ENCODE results near the gene N4BP2.

Gene N4BP2

GRCh38 chr4:40199179-40199670 is 142.6 kb downstream of the N4BP2 start:
- H3K27me3 ChIP-seq (ENCODE audit: control insufficient read depth in 1 of 2, insufficient read depth in 2 of 2, low read length in 2 of 2) = peaks cover 0 to 2% of the 10 kb centered on the region in 2 donors
- H3K27ac ChIP-seq (ENCODE audit: low read length) = no peak overlapping the region
- no peak overlapping the region for H3K9ac ChIP-seq (ENCODE audit: low read length in 2 of 2)
- no peaks in the 10 kb centered on the region for H3K9me3 ChIP-seq (ENCODE audit: control insufficient read depth in 2 of 2, low read length in 2 of 2)
- H3K36me3 ChIP-seq (ENCODE audit: control insufficient read depth in 2 of 2, insufficient read depth in 2 of 2, low read length in 2 of 2) = no peaks in the 10 kb centered on the region
- peaks cover 6% of the 10 kb centered on the region for H3K4me1 ChIP-seq (ENCODE audit: control insufficient read depth, insufficient read depth, low read length)
- H3K4me3 ChIP-seq (ENCODE audit: low read length in 2 of 2) = no peak overlapping the region

DNA sequence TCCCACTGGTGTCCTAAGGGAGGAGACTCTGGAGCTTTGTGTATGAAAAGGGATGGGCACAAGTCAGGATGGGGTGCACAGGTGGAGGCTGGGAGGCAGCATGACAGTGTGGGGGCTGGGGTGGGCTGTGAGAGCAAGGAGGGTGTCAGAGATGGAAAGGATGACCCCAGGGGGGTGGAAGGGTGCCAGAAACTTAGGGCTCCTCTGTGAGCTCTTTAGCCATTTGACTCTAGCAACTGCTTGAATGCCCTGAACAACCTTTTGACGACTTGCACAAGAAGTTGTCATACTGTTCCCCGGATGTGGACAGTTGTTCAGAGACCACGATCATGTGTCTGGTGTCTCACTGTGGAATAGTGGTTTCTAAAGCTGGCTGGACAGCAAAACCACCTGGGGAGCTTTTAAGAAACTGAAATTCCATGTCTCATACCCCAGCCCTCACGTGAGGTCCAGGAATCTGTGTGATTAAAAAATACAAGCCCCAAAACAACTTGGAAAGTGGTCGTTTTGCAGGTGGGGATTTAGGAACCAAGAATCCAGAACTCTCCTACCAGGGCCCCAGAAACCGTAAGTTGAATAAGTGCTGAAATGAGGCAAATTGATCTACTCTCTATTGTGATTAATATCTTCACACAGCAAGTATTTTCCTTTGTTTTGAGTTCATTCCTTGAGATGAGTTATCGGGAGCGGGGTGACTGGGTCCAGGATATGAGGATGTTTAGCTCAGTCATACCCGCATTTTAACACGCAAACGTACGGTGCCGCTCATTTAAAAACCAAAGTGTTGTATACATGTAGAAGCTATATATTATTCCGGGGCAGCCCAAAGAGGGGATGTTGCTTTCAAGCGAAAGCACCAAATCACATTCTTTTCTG is 143.6 kb downstream of the N4BP2 start:
- no peak overlapping the region for H3K4me3 ChIP-seq (ENCODE audit: low read length in 2 of 2)
- no peak overlapping the region for H3K9ac ChIP-seq (ENCODE audit: low read length in 2 of 2)
- H3K36me3 ChIP-seq (ENCODE audit: control insufficient read depth in 2 of 2, insufficient read depth in 2 of 2, low read length in 2 of 2) = no peaks in the 10 kb centered on the region

DNA sequence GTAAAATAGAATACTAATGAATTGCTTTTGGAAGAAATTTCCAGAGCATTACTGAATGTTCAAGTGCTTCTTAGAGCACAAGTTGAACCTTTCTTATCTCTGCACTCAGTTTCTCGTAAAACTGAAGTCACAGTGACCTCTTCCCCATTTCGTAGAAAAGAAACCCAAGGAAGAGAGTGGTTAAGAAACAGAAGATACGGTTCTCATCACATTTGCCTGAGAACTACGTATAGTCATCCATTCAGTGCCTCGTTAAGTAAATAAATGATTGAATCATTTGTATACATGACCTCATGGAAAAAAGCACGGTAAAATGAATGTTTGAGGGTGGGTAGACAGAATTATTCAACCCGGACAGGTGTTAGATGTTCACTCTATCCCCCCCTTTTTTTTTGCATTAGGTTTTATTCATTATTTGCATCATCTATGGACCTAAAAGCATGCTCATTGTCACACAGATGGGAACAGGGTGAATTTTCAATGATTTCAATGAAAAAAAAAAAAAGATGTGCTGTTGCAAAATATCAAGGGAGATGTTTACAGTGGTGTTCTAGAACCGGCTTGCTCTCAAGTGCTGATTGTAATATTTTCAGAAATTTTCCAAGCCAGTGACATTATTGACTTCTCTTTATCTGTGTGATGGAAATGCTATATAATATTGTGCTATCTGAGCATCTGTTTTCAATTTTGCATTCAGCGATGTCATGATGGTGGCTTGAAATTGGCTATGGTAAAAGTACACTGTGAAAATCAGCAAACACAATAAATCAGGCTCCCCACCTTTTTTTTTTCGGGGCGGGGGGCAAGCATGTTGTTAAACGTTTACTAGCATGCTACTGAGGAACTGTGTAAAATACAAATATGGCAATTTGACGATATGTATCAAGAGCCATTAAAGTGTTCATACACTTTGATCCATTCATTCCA is 144.5 kb downstream of the N4BP2 start:
- H3K4me3 ChIP-seq (ENCODE audit: low read length in 2 of 2) = no peak overlapping the region
- no peaks in the 10 kb centered on the region for H3K4me1 ChIP-seq (ENCODE audit: control insufficient read depth, insufficient read depth, low read length)
- no peak overlapping the region for H3K9ac ChIP-seq (ENCODE audit: low read length in 2 of 2)
- H3K9me3 ChIP-seq (ENCODE audit: control insufficient read depth in 2 of 2, low read length in 2 of 2) = no peaks in the 10 kb centered on the region
- no peaks in the 10 kb centered on the region for H3K36me3 ChIP-seq (ENCODE audit: control insufficient read depth in 2 of 2, insufficient read depth in 2 of 2, low read length in 2 of 2)
- no peak overlapping the region for H3K27ac ChIP-seq (ENCODE audit: low read length)
- peaks cover 0 to 2% of the 10 kb centered on the region in 2 donors for H3K27me3 ChIP-seq (ENCODE audit: control insufficient read depth in 1 of 2, insufficient read depth in 2 of 2, low read length in 2 of 2)

More for the DNA sequence above, 143.6 kb downstream of the N4BP2 start:
- Histone ChIP-seq H3K4me1 (ENCODE audit: control insufficient read depth, insufficient read depth, low read length) (no peaks in the 10 kb centered on the region), H3K27me3 (ENCODE audit: control insufficient read depth in 1 of 2, insufficient read depth in 2 of 2, low read length in 2 of 2) (peaks cover 0 to 2% of the 10 kb centered on the region in 2 donors), H3K9me3 (ENCODE audit: control insufficient read depth in 2 of 2, low read length in 2 of 2) (no peaks in the 10 kb centered on the region), H3K27ac (ENCODE audit: low read length) (no peak overlapping the region)

DNA sequence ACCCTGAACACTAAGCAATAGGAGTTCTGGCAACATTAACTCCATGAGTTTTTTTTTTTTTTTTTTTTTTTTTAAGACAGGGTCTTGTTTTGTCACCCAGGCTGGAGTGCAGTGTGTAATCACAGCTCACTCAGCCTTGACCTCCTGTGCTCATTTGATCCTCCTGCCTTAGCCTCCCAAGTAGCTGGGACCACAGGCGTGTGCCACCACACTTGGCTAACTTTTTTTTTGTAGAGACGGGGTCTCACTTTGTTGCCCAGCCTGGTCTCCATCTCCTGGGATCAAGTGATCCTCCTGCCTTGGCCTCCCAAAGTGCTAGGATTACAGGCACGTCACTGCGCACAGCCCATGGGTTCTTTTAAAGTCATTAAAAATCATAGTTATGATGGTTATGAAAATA is 145.2 kb downstream of the N4BP2 start:
- Histone ChIP-seq H3K4me3 (ENCODE audit: low read length in 2 of 2) (no peak overlapping the region), H3K36me3 (ENCODE audit: control insufficient read depth in 2 of 2, insufficient read depth in 2 of 2, low read length in 2 of 2) (no peaks in the 10 kb centered on the region), H3K4me1 (ENCODE audit: control insufficient read depth, insufficient read depth, low read length) (no peaks in the 10 kb centered on the region), H3K27ac (ENCODE audit: low read length) (no peak overlapping the region), H3K9ac (ENCODE audit: low read length in 2 of 2) (no peak overlapping the region), H3K9me3 (ENCODE audit: control insufficient read depth in 2 of 2, low read length in 2 of 2) (no peaks in the 10 kb centered on the region), H3K27me3 (ENCODE audit: control insufficient read depth in 1 of 2, insufficient read depth in 2 of 2, low read length in 2 of 2) (peaks cover 0 to 2% of the 10 kb centered on the region in 2 donors)

DNA sequence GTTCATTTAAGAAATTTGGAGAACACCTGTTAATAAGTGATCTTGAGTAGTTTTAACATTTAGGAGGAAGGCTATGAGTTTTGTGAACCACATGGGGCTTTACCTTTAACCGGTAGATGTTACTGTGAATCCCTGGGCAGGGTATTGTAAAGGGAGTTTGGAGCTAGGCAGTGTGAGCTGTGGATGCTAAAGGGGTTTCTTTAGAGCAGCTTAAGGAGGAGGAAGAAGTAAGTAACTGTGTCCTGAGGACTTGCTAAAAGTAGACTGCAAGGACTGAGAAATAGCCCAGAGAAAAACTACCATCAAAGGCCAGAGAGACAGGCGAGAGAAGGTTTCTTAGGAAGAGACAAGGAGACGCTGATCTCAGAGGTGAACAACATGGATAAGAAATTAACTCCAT is 145.8 kb downstream of the N4BP2 start:
- H3K9ac ChIP-seq (ENCODE audit: low read length in 2 of 2) = no peak overlapping the region
- H3K36me3 ChIP-seq (ENCODE audit: control insufficient read depth in 2 of 2, insufficient read depth in 2 of 2, low read length in 2 of 2) = no peaks in the 10 kb centered on the region
- H3K4me3 ChIP-seq (ENCODE audit: low read length in 2 of 2) = no peak overlapping the region
- H3K27me3 ChIP-seq (ENCODE audit: control insufficient read depth in 1 of 2, insufficient read depth in 2 of 2, low read length in 2 of 2) = peaks cover 0 to 2% of the 10 kb centered on the region in 2 donors
- no peaks in the 10 kb centered on the region for H3K4me1 ChIP-seq (ENCODE audit: control insufficient read depth, insufficient read depth, low read length)
- H3K27ac ChIP-seq (ENCODE audit: low read length) = no peak overlapping the region
- H3K9me3 ChIP-seq (ENCODE audit: control insufficient read depth in 2 of 2, low read length in 2 of 2) = no peaks in the 10 kb centered on the region

- Histone ChIP-seq H3K9me3 (ENCODE audit: control insufficient read depth in 2 of 2, low read length in 2 of 2) (no peaks in the 10 kb centered on the region), H3K27me3 (ENCODE audit: control insufficient read depth in 1 of 2, insufficient read depth in 2 of 2, low read length in 2 of 2) (peaks cover 0 to 2% of the 10 kb centered on the region in 2 donors), H3K4me1 (ENCODE audit: control insufficient read depth, insufficient read depth, low read length) (no peaks in the 10 kb centered on the region), H3K27ac (ENCODE audit: low read length) (no peak overlapping the region), H3K36me3 (ENCODE audit: control insufficient read depth in 2 of 2, insufficient read depth in 2 of 2, low read length in 2 of 2) (no peaks in the 10 kb centered on the region), H3K9ac (ENCODE audit: low read length in 2 of 2) (no peak overlapping the region), H3K4me3 (ENCODE audit: low read length in 2 of 2) (no peak overlapping the region)
Measured at GRCh38 chr4:40204507-40205258, 148.0 kb downstream of the N4BP2 start.

- Histone ChIP-seq H3K27me3 (ENCODE audit: control insufficient read depth in 1 of 2, insufficient read depth in 2 of 2, low read length in 2 of 2) (no peaks in the 10 kb centered on the region), H3K4me1 (ENCODE audit: control insufficient read depth, insufficient read depth, low read length) (no peaks in the 10 kb centered on the region), H3K27ac (ENCODE audit: low read length) (no peak overlapping the region), H3K4me3 (ENCODE audit: low read length in 2 of 2) (no peak overlapping the region), H3K36me3 (ENCODE audit: control insufficient read depth in 2 of 2, insufficient read depth in 2 of 2, low read length in 2 of 2) (no peaks in the 10 kb centered on the region), H3K9me3 (ENCODE audit: control insufficient read depth in 2 of 2, low read length in 2 of 2) (no peaks in the 10 kb centered on the region), H3K9ac (ENCODE audit: low read length in 2 of 2) (no peak overlapping the region)
Measured at GRCh38 chr4:40205259-40206198, 148.9 kb downstream of the N4BP2 start.

DNA sequence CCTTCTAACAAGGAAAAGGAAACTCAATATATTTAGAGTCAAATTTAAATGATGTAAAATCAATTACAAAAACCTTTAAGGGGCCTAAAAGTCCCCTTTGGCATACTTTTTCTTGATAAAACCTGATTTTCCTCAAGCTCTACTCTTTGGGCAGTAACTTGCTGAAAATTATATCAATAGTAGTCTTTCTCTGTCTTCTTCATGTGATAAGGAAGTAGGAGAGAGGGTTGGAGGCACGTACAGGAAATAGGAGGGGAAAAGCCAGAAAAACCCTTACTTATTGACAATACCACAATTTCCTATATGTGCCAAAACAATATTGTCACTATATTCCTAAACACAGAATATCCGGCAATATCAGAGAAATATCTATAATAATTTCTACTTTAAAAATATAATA is 149.8 kb downstream of the N4BP2 start:
- Histone ChIP-seq H3K4me1 (ENCODE audit: control insufficient read depth, insufficient read depth, low read length) (no peaks in the 10 kb centered on the region), H3K4me3 (ENCODE audit: low read length in 2 of 2) (no peak overlapping the region), H3K9me3 (ENCODE audit: control insufficient read depth in 2 of 2, low read length in 2 of 2) (no peaks in the 10 kb centered on the region), H3K36me3 (ENCODE audit: control insufficient read depth in 2 of 2, insufficient read depth in 2 of 2, low read length in 2 of 2) (no peaks in the 10 kb centered on the region), H3K27me3 (ENCODE audit: control insufficient read depth in 1 of 2, insufficient read depth in 2 of 2, low read length in 2 of 2) (no peaks in the 10 kb centered on the region), H3K27ac (ENCODE audit: low read length) (no peak overlapping the region), H3K9ac (ENCODE audit: low read length in 2 of 2) (no peak overlapping the region)
